Esophagus (tissue), 2 donors: Measurements from ENCODE around the gene ZSWIM3. TPM values are rescaled to one million over a fixed set of nuclear protein-coding genes. Genes with fewer than 3 reads are reported as not detected.

ENCODE experiments used
- H3K27ac ChIP-seq, 2 donors: one replicate each; pipeline ENCODE4 v1.5.1; 2013; ENCODE audit warnings: low read depth in 2 of 2, mild to moderate bottlenecking in 2 of 2, inconsistent platforms in 1 of 2, low read length in 1 of 2, moderate library complexity in 1 of 2
- H3K27me3 ChIP-seq, 2 donors: one replicate each; pipeline ENCODE4 v1.6.1; 2013; ENCODE audit warnings: low read length in 2 of 2, control low read depth in 1 of 2, mild to moderate bottlenecking in 1 of 2; ENCODE audit not compliant: insufficient read depth in 2 of 2, control insufficient read depth in 1 of 2
- H3K36me3 ChIP-seq, 2 donors: one replicate each; pipeline ENCODE4 v1.6.1; 2013; ENCODE audit warnings: low read length in 1 of 2; ENCODE audit not compliant: control insufficient read depth in 2 of 2, insufficient read depth in 2 of 2
- H3K4me1 ChIP-seq, 2 donors: one replicate each; pipeline ENCODE4 v1.6.1; 2013; ENCODE audit warnings: low read length in 1 of 2; ENCODE audit not compliant: control insufficient read depth in 2 of 2, insufficient read depth in 2 of 2
- H3K4me3 ChIP-seq, 2 donors: one replicate each; pipeline ENCODE4 v1.5.1; 2013; ENCODE audit warnings: low read length in 2 of 2, mild to moderate bottlenecking in 2 of 2, low read depth in 1 of 2, moderate library complexity in 1 of 2
- H3K9me3 ChIP-seq, 2 donors: one replicate each; pipeline ENCODE4 v1.6.1; 2013; ENCODE audit warnings: mild to moderate bottlenecking in 2 of 2, low read depth in 1 of 2, low read length in 1 of 2, moderate library complexity in 1 of 2; ENCODE audit not compliant: control insufficient read depth in 2 of 2, insufficient read depth in 1 of 2
- WGBS, 2 donors: extraction: QIAGEN DNeasy Blood & Tissue Kit; methylation state at CpG; one replicate each; pipeline ENCODE4 v1.1.7; 2013; 5-methylcytosine and 5-hydroxymethylcytosine counted together
- polyA plus RNA-seq, 2 donors: library from polyadenylated mRNA; stranded (reverse); fragments of 200-250 nt; gene quantifications; one replicate each; pipeline ENCODE4 v1.2.3, GENCODE V29; 2013
- donor health status: healthy with polysubstance abuse.
- donor health status: Bipolar disorder and iron deficiency.

ZSWIM3 gene
- polyA plus RNA-seq, 2 donors, result 1.1 to 1.5 TPM

DNA sequence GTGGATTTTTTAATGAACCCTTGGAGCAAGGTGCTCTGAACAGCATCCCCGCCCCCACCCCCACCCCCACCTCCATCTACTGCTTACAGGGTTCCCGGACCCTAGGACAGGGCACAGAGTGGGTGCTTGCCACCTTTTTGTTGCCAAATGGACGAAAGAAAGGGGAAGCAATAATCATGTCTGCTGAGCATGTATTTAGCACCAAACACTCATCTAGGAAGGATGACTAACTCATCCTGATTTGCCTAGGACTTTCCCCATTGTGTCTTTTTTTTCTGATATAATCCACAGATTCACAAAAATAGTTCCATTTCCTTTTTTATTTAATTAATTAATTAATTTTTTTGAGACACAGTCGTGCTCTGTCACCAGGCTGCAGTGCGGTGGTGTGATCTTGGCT is 55.7 kb downstream of the ZSWIM3 start:
- H3K36me3 ChIP-seq, result no peaks in the 10 kb centered on the region
- WGBS, 2 donors, result 46 to 50% methylated on average over 5 of the region's 5 CpGs
- peaks cover 10 to 11% of the 10 kb centered on the region in 2 donors for H3K4me1 ChIP-seq
- no peaks in the 10 kb centered on the region for H3K27me3 ChIP-seq
- H3K27ac ChIP-seq, result no peak overlapping the region
- no peak overlapping the region for H3K4me3 ChIP-seq
- no peaks in the 10 kb centered on the region for H3K9me3 ChIP-seq

GRCh38 chr20:45917790-45918141 is 60.4 kb downstream of the ZSWIM3 start:
- H3K9me3 ChIP-seq, result no peaks in the 10 kb centered on the region
- no peak overlapping the region for H3K27ac ChIP-seq
- H3K36me3 ChIP-seq, result no peaks in the 10 kb centered on the region
- no peaks in the 10 kb centered on the region for H3K27me3 ChIP-seq
- H3K4me1 ChIP-seq, result no peaks in the 10 kb centered on the region
- WGBS, 2 donors, result 50 to 56% methylated on average over 5 of the region's 5 CpGs
- no peak overlapping the region for H3K4me3 ChIP-seq

DNA sequence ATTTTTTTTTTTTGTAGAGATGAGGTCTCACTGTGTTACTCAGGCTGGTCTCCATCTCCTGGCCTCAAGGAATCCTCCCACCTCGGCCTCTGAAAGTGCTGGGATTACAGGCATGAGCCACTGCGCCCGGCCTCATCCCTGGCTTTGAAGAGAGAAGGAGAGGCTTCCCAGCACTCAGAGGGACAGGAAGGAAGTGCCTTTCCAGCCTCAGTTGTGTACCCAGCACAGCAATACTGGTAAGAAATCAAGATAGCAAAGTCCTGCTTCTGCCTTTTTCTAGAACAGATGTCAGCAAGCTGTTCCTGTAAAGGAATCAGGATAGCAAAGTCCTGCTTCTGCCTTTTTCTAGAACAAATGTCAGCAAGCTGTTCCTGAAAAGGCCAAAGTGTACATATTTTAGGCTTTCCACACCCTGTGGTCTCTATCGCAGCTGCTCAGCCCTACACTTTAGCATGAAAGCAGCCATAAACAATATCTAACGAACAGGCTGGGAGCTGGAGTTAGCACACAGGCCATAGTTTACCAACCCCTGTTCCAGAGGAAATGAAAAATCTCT is 60.8 kb downstream of the ZSWIM3 start:
- Histone ChIP-seq H3K36me3 (no peaks in the 10 kb centered on the region), H3K27ac (peak overlapping the region in 1 of 2 donors; percentile 0), H3K4me3 (no peak overlapping the region), H3K9me3 (no peaks in the 10 kb centered on the region), H3K4me1 (no peaks in the 10 kb centered on the region), H3K27me3 (no peaks in the 10 kb centered on the region)
- 63 to 66% methylated on average over 5 of the region's 5 CpGs for WGBS, 2 donors

GRCh38 chr20:45918779-45919537 is 61.5 kb downstream of the ZSWIM3 start:
- no peaks in the 10 kb centered on the region for H3K4me1 ChIP-seq
- H3K4me3 ChIP-seq, result no peak overlapping the region
- WGBS, 2 donors, result 62 to 74% methylated on average over 12 of the region's 12 CpGs
- no peaks in the 10 kb centered on the region for H3K9me3 ChIP-seq
- H3K27ac ChIP-seq, result peak overlapping the region in 1 of 2 donors; percentile 0
- H3K27me3 ChIP-seq, result no peaks in the 10 kb centered on the region
- H3K36me3 ChIP-seq, result no peaks in the 10 kb centered on the region

DNA sequence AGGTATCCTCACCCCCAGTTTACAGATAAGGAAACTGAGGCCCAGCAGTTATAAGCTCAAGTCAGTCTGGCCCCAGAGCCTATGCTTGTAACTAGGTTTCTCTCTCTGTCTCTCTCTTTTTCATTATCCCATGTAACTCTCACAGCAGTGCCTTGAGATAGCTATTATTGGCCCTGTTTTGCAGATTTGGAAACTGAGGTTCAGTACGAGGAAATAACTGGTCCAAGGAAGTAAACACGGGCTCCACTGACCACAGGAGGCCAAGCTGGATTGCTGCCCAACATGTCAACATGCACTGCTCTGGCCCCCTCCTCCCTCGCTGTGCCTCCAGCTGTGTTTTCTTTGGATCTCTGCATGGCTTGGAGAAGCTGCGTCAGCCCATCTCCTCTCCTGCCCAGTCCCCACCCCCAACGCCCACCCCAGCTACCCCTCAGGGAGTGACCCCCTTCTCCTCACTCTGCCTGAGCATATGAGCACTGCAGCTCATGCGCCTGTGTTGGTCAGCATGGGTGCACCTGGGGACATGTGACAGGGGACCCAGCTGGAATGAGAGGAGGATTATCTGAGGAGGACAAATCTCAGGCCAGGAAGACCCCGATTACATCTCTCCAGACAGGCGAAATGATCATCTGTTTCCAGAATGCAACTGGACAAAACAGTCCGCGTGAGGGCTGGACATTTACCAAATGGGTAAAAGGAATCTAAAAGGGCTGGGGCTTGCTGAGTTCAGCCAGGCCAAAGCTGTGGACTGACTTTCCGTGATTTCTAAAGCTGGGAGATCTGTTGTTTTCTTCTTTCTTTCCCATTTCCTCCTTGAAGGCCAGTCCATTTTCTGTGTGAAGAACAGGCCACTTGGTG is 62.4 kb downstream of the ZSWIM3 start:
- H3K27ac ChIP-seq, result peak overlapping the region; percentile 26 to 53
- no peaks in the 10 kb centered on the region for H3K4me1 ChIP-seq
- no peaks in the 10 kb centered on the region for H3K27me3 ChIP-seq
- H3K9me3 ChIP-seq, result no peaks in the 10 kb centered on the region
- H3K36me3 ChIP-seq, result no peaks in the 10 kb centered on the region
- H3K4me3 ChIP-seq, result no peak overlapping the region
- WGBS, 2 donors, result 51% methylated on average over 11 of the region's 11 CpGs

DNA sequence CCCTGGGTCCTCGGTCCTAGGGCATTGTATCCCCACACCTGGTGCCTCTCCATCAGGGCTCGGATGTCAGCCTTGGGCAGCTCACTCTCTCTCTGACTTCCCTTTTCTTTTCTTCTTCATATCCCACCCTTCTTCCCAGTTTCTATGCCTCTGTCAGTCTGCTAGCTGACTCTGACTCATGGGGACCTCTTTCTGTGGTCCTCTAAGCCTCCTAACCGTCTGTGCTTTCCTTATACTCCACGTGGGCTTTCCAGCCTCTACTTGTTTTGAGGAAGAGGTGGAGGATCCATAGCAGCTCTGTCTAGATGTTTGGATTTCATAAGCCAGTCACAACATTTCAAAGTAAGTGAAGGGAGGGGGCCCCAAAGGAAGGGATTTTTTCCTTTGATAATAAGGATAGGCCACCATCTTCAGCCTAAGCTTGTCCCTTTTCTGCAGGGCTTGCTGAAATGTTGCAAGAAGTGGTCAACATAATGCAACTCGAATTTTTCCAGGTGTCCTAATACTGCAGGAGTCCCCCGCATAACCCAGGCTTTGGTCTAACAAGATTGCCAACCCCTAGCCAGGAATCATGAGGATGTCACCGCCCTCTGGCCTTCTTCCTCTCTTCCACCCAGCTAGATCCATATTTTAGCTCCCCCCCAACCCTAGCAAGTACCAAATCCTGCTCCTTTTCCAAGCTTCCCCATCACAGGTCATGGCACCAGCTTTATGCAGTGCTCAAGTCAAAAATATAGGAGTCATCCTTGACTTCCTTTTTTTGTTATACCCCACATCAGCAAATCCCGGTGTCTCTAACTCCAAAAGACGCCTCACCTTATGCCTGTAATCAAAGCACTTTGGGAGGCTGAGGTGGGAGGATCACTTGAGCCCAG is 63.3 kb downstream of the ZSWIM3 start:
- H3K4me3 ChIP-seq, result no peak overlapping the region
- H3K4me1 ChIP-seq, result no peaks in the 10 kb centered on the region
- H3K27me3 ChIP-seq, result no peaks in the 10 kb centered on the region
- H3K36me3 ChIP-seq, result no peaks in the 10 kb centered on the region
- H3K27ac ChIP-seq, result peak overlapping the region; percentile 26 to 53
- WGBS, 2 donors, result 74% methylated on average over 9 of the region's 9 CpGs
- no peaks in the 10 kb centered on the region for H3K9me3 ChIP-seq

GRCh38 chr20:45921337-45922189 is 64.1 kb downstream of the ZSWIM3 start:
- Histone ChIP-seq H3K27ac (no peak overlapping the region), H3K27me3 (no peaks in the 10 kb centered on the region), H3K4me1 (no peaks in the 10 kb centered on the region), H3K4me3 (no peak overlapping the region), H3K36me3 (no peaks in the 10 kb centered on the region), H3K9me3 (no peaks in the 10 kb centered on the region)
- 82 to 87% methylated on average over 11 of the region's 11 CpGs for WGBS, 2 donors

- H3K27ac ChIP-seq, result peak overlapping the region in 1 of 2 donors; percentile 11
- 49 to 57% methylated on average over 21 of the region's 21 CpGs for WGBS, 2 donors
- H3K4me1 ChIP-seq, result no peaks in the 10 kb centered on the region
- no peaks in the 10 kb centered on the region for H3K27me3 ChIP-seq
- no peaks in the 10 kb centered on the region for H3K9me3 ChIP-seq
- H3K4me3 ChIP-seq, result no peak overlapping the region
- no peaks in the 10 kb centered on the region for H3K36me3 ChIP-seq
Measured at GRCh38 chr20:45924391-45925261, 67.2 kb downstream of the ZSWIM3 start.
